ENCODE measurements around the gene ZNF587B. TPM values are rescaled to one million over a fixed set of nuclear protein-coding genes. Genes with fewer than 3 reads are reported as not detected.
"Not testable (repeated sequence)": the region's sequence is repeated elsewhere in the genome, so short reads cannot be mapped to it uniquely, and the experiment has no call there.

The ZNF587B gene
- total RNA-seq, 4 donors from 2014 or later, result 6.3 to 14.1 (median 9.3) TPM

DNA sequence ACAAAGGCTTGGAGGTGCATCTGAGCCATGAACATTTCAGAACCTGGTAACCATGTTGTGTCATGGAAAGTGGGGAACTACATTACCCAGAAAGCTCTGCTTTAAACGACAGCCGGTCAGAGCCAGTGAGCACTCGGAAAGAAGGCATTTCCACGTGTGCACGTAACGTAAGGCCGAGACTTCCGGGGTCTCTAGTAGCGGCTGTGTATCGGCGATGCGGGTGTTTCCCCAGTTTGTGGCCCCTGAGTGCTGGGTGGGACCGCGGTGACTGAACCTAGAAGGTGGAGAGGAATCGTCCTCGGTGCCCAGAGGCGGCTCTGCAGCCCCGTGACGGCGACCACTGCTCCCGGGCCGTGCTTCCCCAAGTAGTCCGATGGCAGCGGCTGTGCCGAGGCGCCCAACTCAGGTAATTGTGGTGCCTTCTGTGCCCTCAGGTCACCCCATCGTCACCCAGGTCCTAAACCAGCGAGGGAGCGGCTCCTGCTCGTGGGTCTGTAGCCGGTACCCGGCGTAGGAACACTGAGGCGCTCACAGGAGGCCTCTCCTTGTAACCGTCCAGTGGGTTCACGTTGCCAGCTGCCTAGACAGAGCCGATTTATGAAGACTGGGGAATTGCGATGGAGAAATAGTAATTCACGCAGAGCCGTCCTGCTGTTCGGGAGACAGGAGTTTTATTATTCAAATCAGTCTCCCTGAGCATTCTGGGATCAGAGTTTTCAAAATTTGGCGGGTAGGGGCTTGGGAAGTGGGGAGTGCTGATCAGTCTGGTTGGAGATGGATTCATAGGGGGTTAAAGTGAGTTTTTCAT, 19.8 kb downstream of the ZNF587B start, which contains the start of gene ZNF587:
Gene ZNF587, plus strand, starts transcription at position 194 of the 808 bp plus-strand sequence. Its CDS starts 180 bp downstream, at position 374.
- WGBS, result 0% methylated on average over 18 of the region's 42 CpGs
- peak; percentile 72 to 75 for TF ChIP-seq POLR2AphosphoS5 (IDR thresholded peaks at IDR 0.05)
- DNase-seq (ENCODE audit: extremely low spot score); intact Hi-C loops (cut with DNase I); H3K9me3 ChIP-seq; H3K27me3 ChIP-seq: not testable (repeated sequence)
- Histone ChIP-seq H3K36me3 (peaks cover 0 to 12% (median 12%) of the 10 kb centered on the region in 4 donors), H3K27ac (replicated peaks in 1 of 4) (peak within 1 kb of the TSS; percentile 62 to 76 (median 74)), H3K4me3 (peak within 1 kb of the TSS; percentile 66 to 79 (median 74)), H3K4me1 (peaks cover 13 to 25% (median 19%) of the 10 kb centered on the region in 4 donors)

DNA sequence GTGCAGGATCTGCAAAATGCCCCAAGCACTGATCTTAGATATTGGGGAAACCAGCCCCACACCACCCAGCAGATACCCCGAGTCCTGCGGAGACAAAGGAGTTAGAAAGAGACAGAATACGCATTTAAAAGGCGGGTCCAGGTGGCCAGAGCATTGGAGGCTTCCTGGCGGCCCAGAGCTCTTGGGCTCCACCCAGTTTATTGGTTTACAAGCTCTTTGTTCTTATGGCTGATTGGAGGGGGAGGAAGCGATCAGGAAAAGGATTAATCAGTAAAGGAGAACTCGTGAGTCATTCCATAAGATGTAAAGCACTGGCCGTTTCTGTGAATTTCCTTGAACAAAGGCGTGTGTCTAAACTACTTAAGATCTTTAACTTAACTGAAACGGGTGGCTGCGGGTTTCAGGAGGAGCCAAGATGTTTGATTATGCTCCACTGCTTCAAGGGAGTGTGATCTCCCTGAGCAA, 20.5 kb downstream of the ZNF587B start:
- TF ChIP-seq POLR2AphosphoS5 (IDR thresholded peaks at IDR 0.05) (no peak), EP300 (IDR thresholded peaks at IDR 0.05) (no peak), POLR2A (IDR thresholded peaks at IDR 0.05; ENCODE audit: low read depth) (no peak)
- TF ChIP-seq, protein P1, sequence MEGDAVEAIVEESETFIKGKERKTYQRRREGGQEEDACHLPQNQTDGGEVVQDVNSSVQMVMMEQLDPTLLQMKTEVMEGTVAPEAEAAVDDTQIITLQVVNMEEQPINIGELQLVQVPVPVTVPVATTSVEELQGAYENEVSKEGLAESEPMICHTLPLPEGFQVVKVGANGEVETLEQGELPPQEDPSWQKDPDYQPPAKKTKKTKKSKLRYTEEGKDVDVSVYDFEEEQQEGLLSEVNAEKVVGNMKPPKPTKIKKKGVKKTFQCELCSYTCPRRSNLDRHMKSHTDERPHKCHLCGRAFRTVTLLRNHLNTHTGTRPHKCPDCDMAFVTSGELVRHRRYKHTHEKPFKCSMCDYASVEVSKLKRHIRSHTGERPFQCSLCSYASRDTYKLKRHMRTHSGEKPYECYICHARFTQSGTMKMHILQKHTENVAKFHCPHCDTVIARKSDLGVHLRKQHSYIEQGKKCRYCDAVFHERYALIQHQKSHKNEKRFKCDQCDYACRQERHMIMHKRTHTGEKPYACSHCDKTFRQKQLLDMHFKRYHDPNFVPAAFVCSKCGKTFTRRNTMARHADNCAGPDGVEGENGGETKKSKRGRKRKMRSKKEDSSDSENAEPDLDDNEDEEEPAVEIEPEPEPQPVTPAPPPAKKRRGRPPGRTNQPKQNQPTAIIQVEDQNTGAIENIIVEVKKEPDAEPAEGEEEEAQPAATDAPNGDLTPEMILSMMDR (IDR thresholded peaks at IDR 0.05), result no peak
- Histone ChIP-seq H3K27ac (replicated peaks in 1 of 4) (peak overlapping the region in 1 of 4 donors; percentile 71), H3K9me3 (no peaks in the 10 kb centered on the region), H3K4me1 (peaks cover 13 to 25% (median 19%) of the 10 kb centered on the region in 4 donors), H3K4me3 (peak overlapping the region; percentile 66 to 79 (median 74)), H3K36me3 (peaks cover 5 to 19% (median 17%) of the 10 kb centered on the region in 4 donors), H3K27me3 (no peaks in the 10 kb centered on the region)
- intact Hi-C loops (cut with DNase I), result no loop called here
- no peak for DNase-seq (ENCODE audit: extremely low spot score)
- WGBS, result 24% methylated on average over 7 of the region's 11 CpGs

DNA sequence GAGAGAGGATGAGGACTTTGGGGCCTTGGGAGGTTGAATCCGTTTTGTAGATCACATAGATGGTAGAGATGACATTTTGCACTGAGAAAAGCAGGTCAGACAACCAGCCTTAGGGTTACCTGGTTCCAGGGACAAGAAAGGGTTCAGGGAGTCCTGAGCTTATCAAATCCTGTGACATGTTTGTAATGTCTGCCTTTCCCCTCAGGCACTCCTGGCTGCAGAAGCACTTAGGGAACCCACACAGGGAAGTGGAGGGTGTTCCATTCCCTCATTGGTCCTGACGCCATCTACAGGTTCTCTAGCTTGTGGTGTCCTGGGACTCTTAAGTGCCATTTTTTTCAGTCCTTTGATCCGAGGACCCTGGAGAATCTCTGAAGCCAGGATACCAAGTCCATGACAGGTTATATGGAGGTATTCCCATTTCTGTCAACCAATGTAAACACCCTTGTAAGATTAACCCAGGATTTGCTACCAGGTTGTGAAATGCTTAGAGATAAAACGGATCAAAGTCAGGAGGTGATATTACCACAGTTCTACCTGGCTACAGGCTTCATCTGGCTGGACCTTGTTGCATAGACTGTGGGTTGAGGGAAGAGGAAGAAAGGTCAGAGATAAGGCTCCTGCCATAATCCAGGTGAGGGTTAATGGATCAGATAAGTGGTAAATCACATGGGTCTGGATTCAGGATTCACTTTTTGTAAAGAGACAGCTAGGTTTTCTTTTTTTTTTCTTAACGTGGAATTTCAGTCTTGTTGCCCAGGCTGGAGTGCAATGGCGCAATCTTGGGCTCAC, 21.9 kb downstream of the ZNF587B start:
- H3K27me3 ChIP-seq; H3K27ac ChIP-seq (replicated peaks in 1 of 4); H3K4me3 ChIP-seq; DNase-seq (ENCODE audit: extremely low spot score); intact Hi-C loops (cut with DNase I); H3K9me3 ChIP-seq: not testable (repeated sequence)
- 93% methylated on average over 3 of the region's 6 CpGs for WGBS
- Histone ChIP-seq H3K4me1 (peaks cover 13 to 25% (median 19%) of the 10 kb centered on the region in 4 donors), H3K36me3 (peaks cover 14 to 34% (median 30%) of the 10 kb centered on the region in 4 donors)

DNA sequence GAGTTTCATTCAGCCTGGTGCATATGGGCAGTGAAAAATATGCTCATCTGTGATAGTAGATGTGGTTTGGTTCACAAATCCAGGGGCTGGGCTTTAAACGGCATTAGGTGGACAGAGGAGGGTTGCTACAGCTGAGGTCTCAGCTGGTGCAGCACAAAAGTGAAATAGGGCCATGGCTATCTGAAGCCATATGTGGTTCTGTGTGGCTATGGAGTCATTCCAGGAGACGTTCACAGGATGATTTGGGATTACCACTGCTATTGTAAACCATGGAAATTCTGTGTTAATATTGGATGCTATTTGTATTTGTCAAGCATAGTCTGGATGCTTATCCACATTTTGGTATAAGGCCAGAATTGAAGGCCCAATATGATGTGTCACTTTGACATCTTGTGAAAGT, 24.0 kb downstream of the ZNF587B start:
- H3K9me3 ChIP-seq; intact Hi-C loops (cut with DNase I); H3K4me3 ChIP-seq; DNase-seq (ENCODE audit: extremely low spot score); H3K27me3 ChIP-seq; H3K27ac ChIP-seq (replicated peaks in 1 of 4): not testable (repeated sequence)
- Histone ChIP-seq H3K36me3 (peaks cover 28 to 55% (median 47%) of the 10 kb centered on the region in 4 donors), H3K4me1 (peaks cover 13 to 25% (median 19%) of the 10 kb centered on the region in 4 donors)
- 52% methylated on average over 2 of the region's 2 CpGs for WGBS

DNA sequence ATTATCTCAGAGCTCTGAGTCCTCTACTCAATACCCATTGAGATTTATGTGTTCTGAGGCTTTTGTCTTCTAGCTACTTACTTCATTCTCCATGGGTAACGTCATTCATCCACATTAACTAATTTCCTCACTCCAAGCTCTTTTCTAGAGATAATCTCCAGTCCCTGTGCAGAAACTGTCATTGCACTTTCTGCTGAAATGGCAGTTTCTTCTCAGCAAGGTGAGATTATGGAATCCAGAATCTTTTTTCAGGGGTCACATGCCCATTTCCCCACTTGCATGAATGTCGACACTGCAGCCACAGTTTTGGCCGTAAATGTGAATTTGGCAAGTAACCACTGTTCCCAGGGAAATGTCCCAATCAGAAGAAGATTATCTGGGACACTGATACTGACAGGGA, 32.3 kb downstream of the ZNF587B start:
- DNase-seq (ENCODE audit: extremely low spot score); H3K27me3 ChIP-seq; intact Hi-C loops (cut with DNase I); H3K4me1 ChIP-seq; H3K27ac ChIP-seq (replicated peaks in 1 of 4); H3K4me3 ChIP-seq: not testable (repeated sequence)
- Histone ChIP-seq H3K9me3 (peaks cover 0 to 73% (median 50%) of the 10 kb centered on the region in 4 donors), H3K36me3 (peaks cover 79 to 99% (median 92%) of the 10 kb centered on the region in 4 donors)
- 93% methylated on average over 3 of the region's 3 CpGs for WGBS

DNA sequence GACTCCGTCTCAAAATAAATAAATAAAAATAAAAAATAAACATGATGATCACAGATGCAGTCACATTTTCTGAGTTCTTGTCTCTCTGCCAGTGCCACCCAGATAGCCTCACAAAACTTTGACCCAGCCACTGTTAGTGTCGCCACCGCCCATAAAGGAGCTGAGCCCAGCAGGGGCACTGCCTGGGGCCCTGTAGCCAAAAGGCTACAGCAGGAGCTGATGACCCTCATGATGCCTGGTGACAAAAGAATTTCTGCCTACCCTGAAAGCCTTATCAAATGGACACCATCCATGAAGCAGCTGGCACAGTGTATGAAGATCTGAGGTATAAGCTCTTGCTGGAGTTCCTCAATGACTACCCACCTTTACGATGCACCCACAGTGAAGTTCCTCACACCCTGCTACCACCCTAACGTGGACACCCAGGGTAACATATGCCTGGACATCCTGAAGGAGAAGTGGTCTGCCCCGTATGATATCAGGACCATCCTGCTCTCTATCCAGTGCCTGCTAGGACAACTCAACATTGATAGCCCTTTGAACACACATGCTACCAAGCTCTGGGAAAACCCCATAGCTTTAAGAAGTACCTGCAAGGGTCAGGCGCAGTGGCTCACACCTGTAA, 37.9 kb downstream of the ZNF587B start:
- peaks cover 0 to 85% (median 65%) of the 10 kb centered on the region in 4 donors for H3K9me3 ChIP-seq
- no peak overlapping the region for H3K27ac ChIP-seq (replicated peaks in 1 of 4)
- TF ChIP-seq POLR2AphosphoS5 (IDR thresholded peaks at IDR 0.05) (no peak), EP300 (IDR thresholded peaks at IDR 0.05) (no peak), POLR2A (IDR thresholded peaks at IDR 0.05; ENCODE audit: low read depth) (no peak)
- TF ChIP-seq, protein P1 (IDR thresholded peaks at IDR 0.05), result no peak
- intact Hi-C loops (cut with DNase I), result no loop called here
- peaks cover 47 to 59% (median 55%) of the 10 kb centered on the region in 4 donors for H3K36me3 ChIP-seq
- WGBS, result 94% methylated on average over 7 of the region's 7 CpGs
- H3K4me3 ChIP-seq, result no peak overlapping the region
- DNase-seq (ENCODE audit: extremely low spot score), result no peak
- no peaks in the 10 kb centered on the region for H3K27me3 ChIP-seq
- no peaks in the 10 kb centered on the region for H3K4me1 ChIP-seq

DNA sequence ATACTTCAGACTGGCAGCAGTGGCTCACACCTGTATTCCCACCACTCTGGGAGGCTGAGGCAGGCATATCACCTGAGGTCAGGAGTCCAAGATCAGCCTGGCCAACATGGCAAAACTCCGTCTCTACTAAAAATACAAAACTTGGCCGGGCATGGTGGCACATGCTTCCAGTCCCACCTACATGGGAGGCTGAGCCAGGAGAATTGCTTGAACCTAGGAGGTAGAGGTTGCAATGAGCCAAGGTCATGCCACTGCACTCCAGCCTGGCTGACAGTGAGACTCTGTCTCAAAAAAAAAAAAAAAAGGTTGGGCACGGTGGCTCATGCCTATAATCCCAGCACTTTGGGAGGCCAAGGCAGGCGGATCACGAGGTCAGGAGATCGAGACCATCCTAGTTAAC, 39.6 kb downstream of the ZNF587B start:
- H3K27me3 ChIP-seq; intact Hi-C loops (cut with DNase I); H3K4me1 ChIP-seq; H3K4me3 ChIP-seq; H3K27ac ChIP-seq (replicated peaks in 1 of 4); DNase-seq (ENCODE audit: extremely low spot score): not testable (repeated sequence)
- H3K36me3 ChIP-seq, result peaks cover 43 to 57% (median 50%) of the 10 kb centered on the region in 4 donors
- H3K9me3 ChIP-seq, result peaks cover 0 to 95% (median 74%) of the 10 kb centered on the region in 4 donors
- WGBS, result 98% methylated on average over 6 of the region's 6 CpGs

Measured in esophagus muscularis mucosa (tissue), 4 donors.